ENCODE results near the gene NPFF.

- no peak for TF ChIP-seq CTCF (IDR thresholded peaks at IDR 0.05 in 2 of 3, conservative IDR thresholded peaks at IDR 0.05 in 1 of 3; ENCODE audit: control insufficient read depth in 2 of 3, extremely low read depth in 1 of 3, insufficient read depth in 1 of 3, low read depth in 3 of 3, low read length in 3 of 3)
- TF ChIP-seq ZBTB11 (CRISPR knock-in tag; IDR thresholded peaks at IDR 0.05): no peak
- no peak for TF ChIP-seq SIN3A (IDR thresholded peaks at IDR 0.05; ENCODE audit: low read depth, low read length)
- no peak for TF ChIP-seq ELK1 (IDR thresholded peaks at IDR 0.05; ENCODE audit: low read depth, low read length)
- TF ChIP-seq MTA3 (IDR thresholded peaks at IDR 0.05; ENCODE audit: borderline replicate concordance, low read length): no peak
- TF ChIP-seq BHLHE40 (IDR thresholded peaks at IDR 0.05; ENCODE audit: borderline replicate concordance in 1 of 2, low read depth in 2 of 2, low read length in 1 of 2): no peak
- no peak for TF ChIP-seq ZNF687 (IDR thresholded peaks at IDR 0.05)
- TF ChIP-seq FOXK2 (IDR thresholded peaks at IDR 0.05): no peak
These were observed 9.1 kb downstream of the NPFF start for GRCh38 chr12:53498235-53498630.

All from GM12878 (cell line).